GM19455 (cell line): ENCODE results near the gene IKZF5.

Experiments used
- ATAC-seq: cut with Tn5 transposase; IDR thresholded peaks from one replicate; pipeline ENCODE4 v1.9.1; 2021; ENCODE audit not compliant: unreplicated experiment

The IKZF5 gene

DNA sequence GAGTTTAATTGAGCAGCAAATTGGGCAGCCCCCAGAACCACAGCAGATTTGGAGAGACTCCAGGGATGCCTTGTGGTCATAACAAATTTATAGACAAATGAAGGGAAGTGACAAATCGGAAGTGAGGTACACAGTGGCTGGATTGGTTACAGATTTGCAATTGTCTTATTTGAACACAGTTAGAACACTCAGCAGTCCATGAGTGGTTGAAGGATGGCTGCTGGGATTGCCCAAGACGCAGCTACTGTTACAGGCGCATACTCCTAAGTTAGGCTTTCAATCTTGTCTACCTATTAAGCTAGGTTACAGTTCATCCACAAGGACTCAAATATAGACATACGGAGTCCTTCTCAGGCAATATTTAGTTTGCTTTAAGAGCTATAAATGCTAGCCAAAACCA is 7.6 kb upstream of the IKZF5 start:
- no peak for ATAC-seq

DNA sequence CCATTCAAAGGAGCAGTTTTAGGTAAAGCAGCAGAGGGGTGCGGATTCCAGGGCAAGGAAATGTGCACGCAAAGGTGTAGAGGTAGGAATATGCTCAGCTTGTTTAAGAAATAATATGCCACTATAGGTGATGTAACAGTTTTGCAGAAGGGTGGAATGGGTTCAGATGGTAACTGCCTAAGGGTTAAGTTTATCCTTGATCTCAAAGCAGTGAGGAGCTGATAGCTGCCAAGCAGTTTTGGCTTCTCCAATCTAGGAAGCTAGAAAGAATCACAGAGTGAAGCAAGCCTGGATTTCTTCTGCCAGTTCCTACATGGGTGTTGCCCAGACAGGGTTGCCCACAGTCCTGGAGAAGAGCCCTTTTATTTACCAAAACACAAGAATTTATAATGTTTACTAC is 6.2 kb upstream of the IKZF5 start:
- no peak for ATAC-seq

- ATAC-seq: no peak
Observed at GRCh38 chr10:123013456-123014419, 5.1 kb upstream of the IKZF5 start.

GRCh38 chr10:123011987-123012386 is 3.4 kb upstream of the IKZF5 start:
- ATAC-seq: no peak

- peak; percentile 31 for ATAC-seq
Observed at GRCh38 chr10:123009105-123009820, 668 bp upstream of the IKZF5 start.

- peak; percentile 34 for ATAC-seq
Observed at GRCh38 chr10:123007558-123008354, 839 bp downstream of the IKZF5 start.

- no peak for ATAC-seq
Observed at GRCh38 chr10:123004298-123004697, 4.3 kb downstream of the IKZF5 start.

DNA sequence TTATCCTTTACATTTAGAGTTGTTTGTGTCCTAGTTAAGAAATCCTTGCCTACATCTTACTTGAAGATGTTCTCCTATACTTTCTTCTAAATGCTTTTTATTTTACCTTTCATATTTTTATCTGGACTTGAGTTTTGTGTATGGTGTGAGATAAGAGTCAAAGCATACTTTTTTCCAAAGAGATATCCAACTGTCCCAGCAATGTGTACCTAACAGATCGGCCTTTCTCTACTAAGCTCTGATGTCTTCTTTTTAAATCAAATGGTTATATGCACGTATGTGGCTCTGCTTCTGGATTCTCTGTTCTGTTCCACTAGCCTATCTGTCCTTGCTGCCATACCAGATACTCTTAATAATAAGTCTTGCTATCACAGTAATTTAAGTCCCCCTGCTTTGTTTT is 7.2 kb downstream of the IKZF5 start:
- no peak for ATAC-seq

- no peak for ATAC-seq
Observed at GRCh38 chr10:123000155-123000554, 8.4 kb downstream of the IKZF5 start.

GRCh38 chr10:122999347-122999746 is 9.2 kb downstream of the IKZF5 start:
- ATAC-seq: no peak

GRCh38 chr10:122998934-122999333 is 9.7 kb downstream of the IKZF5 start:
- ATAC-seq: no peak

GRCh38 chr10:122998360-122998917 is 10.2 kb downstream of the IKZF5 start:
- no peak for ATAC-seq

GRCh38 chr10:122997864-122998263 is 10.7 kb downstream of the IKZF5 start:
- peak; percentile 58 for ATAC-seq

- no peak for ATAC-seq
Observed at GRCh38 chr10:122995936-122996335, 12.7 kb downstream of the IKZF5 start.

GRCh38 chr10:122993797-122994336 is 14.7 kb downstream of the IKZF5 start:
- ATAC-seq: no peak

- no peak for ATAC-seq
Observed at GRCh38 chr10:122992031-122992585, 16.5 kb downstream of the IKZF5 start.

DNA sequence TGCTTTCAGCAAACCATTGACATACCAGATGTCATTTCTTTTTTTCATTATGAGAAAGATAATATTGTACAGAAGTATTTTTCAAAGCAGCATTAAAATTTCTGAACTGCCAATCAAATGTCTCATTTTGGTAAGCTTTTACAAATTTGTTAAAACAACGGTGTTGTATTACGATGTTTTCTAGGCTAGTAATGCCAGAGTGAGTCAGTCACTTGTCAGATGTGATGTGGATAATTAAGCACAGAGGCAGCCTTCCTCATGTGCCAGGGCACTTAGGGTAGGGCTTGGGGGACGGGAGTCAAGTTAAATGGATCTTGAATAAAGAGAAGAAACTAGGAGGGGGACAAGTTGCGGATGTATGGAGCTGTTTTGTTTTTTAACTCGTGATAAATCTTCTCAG is 18.3 kb downstream of the IKZF5 start:
- no peak for ATAC-seq

DNA sequence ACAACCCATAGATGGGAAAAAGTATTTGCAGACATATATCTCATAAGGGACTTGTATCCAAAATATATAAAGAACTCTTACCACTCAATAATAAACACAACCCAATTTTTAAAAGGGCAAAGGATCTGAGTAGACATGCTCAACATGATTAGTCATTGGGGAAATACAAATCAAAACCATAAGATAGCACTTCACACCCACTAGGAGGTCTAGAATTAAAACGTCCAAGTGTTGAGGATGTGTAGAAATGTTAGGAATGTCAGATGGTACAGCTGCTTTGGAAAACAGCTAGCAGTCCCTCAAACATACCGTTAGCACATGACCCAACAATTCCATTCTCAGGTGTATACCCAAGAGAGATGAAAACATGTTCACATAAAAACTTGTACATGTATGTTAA is 20.1 kb downstream of the IKZF5 start:
- no peak for ATAC-seq

- ATAC-seq: no peak
Observed at GRCh38 chr10:122986335-122986734, 22.3 kb downstream of the IKZF5 start.

DNA sequence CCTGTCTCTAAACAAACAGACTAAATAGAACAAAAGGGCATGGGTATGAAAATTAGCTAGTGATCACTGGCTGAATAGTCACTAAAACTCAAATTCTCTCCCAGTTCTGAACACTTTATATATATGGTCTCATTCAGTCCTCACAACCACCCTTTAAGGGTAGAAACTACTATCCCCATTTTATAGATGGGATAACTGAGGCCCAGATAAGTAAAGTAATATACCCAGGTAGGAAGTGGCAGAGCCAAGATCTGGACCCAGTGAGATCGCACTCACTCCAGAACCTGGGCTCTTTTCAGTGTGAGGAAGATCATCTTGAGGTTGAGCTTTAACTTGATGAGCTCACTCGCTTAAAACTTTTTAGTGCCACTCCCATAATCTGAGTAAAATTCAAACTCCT is 23.9 kb downstream of the IKZF5 start:
- no peak for ATAC-seq
